ENCODE measurements around the gene MEF2C.
A peak's percentile ranks its signal among the peaks of the same experiment; 100 is the strongest.

Gene MEF2C

GRCh38 chr5:88690409-88691229 is 192.4 kb downstream of the MEF2C start:
- peak; percentile 83 to 97 for TF ChIP-seq CTCF (IDR thresholded peaks at IDR 0.05)
- Histone ChIP-seq H3K27ac (no peak overlapping the region), H3K36me3 (no peaks in the 10 kb centered on the region), H3K4me1 (peaks cover 0 to 39% (median 19%) of the 10 kb centered on the region in 4 donors), H3K4me3 (peak overlapping the region; percentile 5 to 34), H3K27me3 (peaks cover 0 to 98% of the 10 kb centered on the region in 2 donors), H3K9me3 (no peaks in the 10 kb centered on the region)
- DNase-seq, result peak; percentile 55 to 80
- intact Hi-C loops (cut with DNase I; ENCODE audit: low total_unique reads), result no loop called here

GRCh38 chr5:88689668-88690408 is 193.1 kb downstream of the MEF2C start:
- Histone ChIP-seq H3K4me3 (no peak overlapping the region), H3K36me3 (no peaks in the 10 kb centered on the region), H3K27ac (no peak overlapping the region), H3K27me3 (peaks cover 4 to 98% of the 10 kb centered on the region in 2 donors), H3K4me1 (peaks cover 0 to 42% (median 22%) of the 10 kb centered on the region in 4 donors), H3K9me3 (no peaks in the 10 kb centered on the region)
- intact Hi-C loops (cut with DNase I; ENCODE audit: low total_unique reads), result no loop called here
- TF ChIP-seq CTCF (IDR thresholded peaks at IDR 0.05), result no peak
- no peak for DNase-seq

GRCh38 chr5:88688984-88689667 is 193.9 kb downstream of the MEF2C start:
- intact Hi-C loops (cut with DNase I; ENCODE audit: low total_unique reads), result no loop called here
- Histone ChIP-seq H3K27me3 (peaks cover 4 to 98% of the 10 kb centered on the region in 2 donors), H3K4me3 (no peak overlapping the region), H3K27ac (no peak overlapping the region), H3K4me1 (peaks cover 0 to 47% (median 26%) of the 10 kb centered on the region in 4 donors), H3K9me3 (no peaks in the 10 kb centered on the region), H3K36me3 (no peaks in the 10 kb centered on the region)
- TF ChIP-seq CTCF (IDR thresholded peaks at IDR 0.05), result no peak
- no peak for DNase-seq

DNA sequence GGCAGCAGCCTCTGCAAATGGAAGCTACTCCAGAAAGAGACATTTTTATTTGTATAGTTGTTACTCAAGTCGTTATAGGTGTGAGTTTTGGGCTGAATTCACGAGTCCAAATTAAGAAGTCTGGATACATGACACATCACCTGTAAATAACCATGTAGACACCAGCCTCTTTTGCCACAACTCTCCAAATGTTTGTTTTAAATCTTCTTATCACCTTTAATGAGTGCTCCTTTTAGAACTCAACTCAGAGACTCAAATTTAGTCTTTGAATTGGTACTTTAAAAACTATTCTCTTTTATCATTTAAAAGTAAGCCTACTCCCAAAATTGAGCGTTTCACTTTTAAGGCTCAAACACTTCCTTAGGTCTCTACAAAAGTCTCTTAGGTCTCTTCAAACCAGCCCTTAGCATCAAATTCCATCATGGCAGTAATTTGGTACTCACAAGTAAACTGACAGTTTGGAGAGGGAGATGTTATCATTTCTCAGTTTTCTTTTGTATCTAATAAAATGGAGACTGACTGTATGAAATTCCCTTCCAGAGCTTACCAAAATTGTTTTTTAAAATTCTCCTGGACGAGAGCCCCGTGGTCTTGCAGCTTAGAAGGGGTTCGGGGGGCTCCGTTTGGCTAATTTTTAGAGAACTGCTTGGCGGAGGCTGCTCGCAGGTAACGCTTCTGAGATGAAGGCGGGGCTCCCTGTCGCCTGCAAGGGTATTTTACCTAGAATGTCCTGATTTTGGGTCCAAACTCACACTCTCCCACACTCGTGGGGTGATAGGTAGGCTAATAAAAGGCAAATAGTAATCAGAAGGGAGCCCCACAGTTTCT is 194.6 kb downstream of the MEF2C start:
- Histone ChIP-seq H3K9me3 (no peaks in the 10 kb centered on the region), H3K27ac (no peak overlapping the region), H3K4me1 (peaks cover 0 to 55% (median 32%) of the 10 kb centered on the region in 4 donors), H3K4me3 (no peak overlapping the region), H3K36me3 (no peaks in the 10 kb centered on the region), H3K27me3 (peaks cover 4 to 98% of the 10 kb centered on the region in 2 donors)
- intact Hi-C loops (cut with DNase I; ENCODE audit: low total_unique reads), result no loop called here
- no peak for TF ChIP-seq CTCF (IDR thresholded peaks at IDR 0.05)
- no peak for DNase-seq

- no peak for DNase-seq
- peaks cover 0 to 53% (median 32%) of the 10 kb centered on the region in 4 donors for H3K4me1 ChIP-seq
- peaks cover 4 to 98% of the 10 kb centered on the region in 2 donors for H3K27me3 ChIP-seq
- intact Hi-C loops (cut with DNase I; ENCODE audit: low total_unique reads), result no loop called here
- H3K27ac ChIP-seq, result no peak overlapping the region
- H3K36me3 ChIP-seq, result no peaks in the 10 kb centered on the region
- no peak for TF ChIP-seq CTCF (IDR thresholded peaks at IDR 0.05)
- H3K4me3 ChIP-seq, result no peak overlapping the region
- no peaks in the 10 kb centered on the region for H3K9me3 ChIP-seq
Observed at GRCh38 chr5:88687373-88687911, 195.5 kb downstream of the MEF2C start.
